Aorta (tissue), 5 donors: ENCODE results near the gene GLIPR2. TPM values are rescaled to one million over a fixed set of nuclear protein-coding genes. Genes with fewer than 3 reads are reported as not detected.
"Not testable (repeated sequence)": the region's sequence is repeated elsewhere in the genome, so short reads cannot be mapped to it uniquely, and the experiment has no call there.

Experiments
- ATAC-seq: fragments of 200-7000 bp; cut with Tn5 transposase; one replicate; pipeline ENCODE4 v1.9.1; 2022; ENCODE audit warnings: moderate library complexity; ENCODE audit not compliant: low FRiP score
- DNase-seq, 2 donors: peaks; one replicate each; pipeline ENCODE4 v3.0.0-alpha.2; 2020
- H3K27ac ChIP-seq, 2 donors: one replicate each; pipeline ENCODE4 v1.5.1; 2013; ENCODE audit warnings: low read length in 2 of 2, mild to moderate bottlenecking in 2 of 2, moderate library complexity in 2 of 2, control low read depth in 1 of 2, inconsistent platforms in 1 of 2, low read depth in 1 of 2
- H3K27me3 ChIP-seq, 2 donors: one replicate each; pipeline ENCODE4 v1.6.1; 2013; ENCODE audit warnings: control low read depth in 1 of 2, low read length in 1 of 2, mild to moderate bottlenecking in 1 of 2, moderate library complexity in 1 of 2; ENCODE audit not compliant: insufficient read depth in 2 of 2, control insufficient read depth in 1 of 2
- H3K36me3 ChIP-seq, 2 donors: one replicate each; pipeline ENCODE4 v1.6.1; 2013; ENCODE audit warnings: control low read depth in 1 of 2, low read length in 1 of 2, mild to moderate bottlenecking in 1 of 2; ENCODE audit not compliant: insufficient read depth in 2 of 2, control insufficient read depth in 1 of 2
- H3K4me1 ChIP-seq, 2 donors: one replicate each; pipeline ENCODE4 v1.6.1; 2013; ENCODE audit warnings: low read length in 2 of 2, control low read depth in 1 of 2, mild to moderate bottlenecking in 1 of 2, moderate library complexity in 1 of 2; ENCODE audit not compliant: insufficient read depth in 2 of 2, control insufficient read depth in 1 of 2
- H3K4me3 ChIP-seq, 2 donors: one replicate each; pipeline ENCODE4 v1.5.1; 2013; ENCODE audit warnings: low read length in 2 of 2, control low read depth in 1 of 2, mild to moderate bottlenecking in 1 of 2
- H3K9me3 ChIP-seq: one replicate; pipeline ENCODE4 v1.6.1; 2013; ENCODE audit warnings: mild to moderate bottlenecking, low read length; ENCODE audit not compliant: control insufficient read depth
- WGBS, 2 donors: extraction: QIAGEN DNeasy Blood & Tissue Kit; methylation state at CpG; one replicate each; pipeline ENCODE4 v1.1.7; 2013; 5-methylcytosine and 5-hydroxymethylcytosine counted together
- intact Hi-C, 2 donors: fragments of 100-400 bp; cut with DNase I; formaldehyde crosslinking; loops; one replicate each; pipeline versions ENCODE4 v1.14.2 to v1.15.0; 2022
- polyA plus RNA-seq, 2 donors: library from polyadenylated mRNA; stranded (reverse); fragments of 200-250 nt; gene quantifications; one replicate each; pipeline ENCODE4 v1.2.3, GENCODE V29; 2013
- total RNA-seq, 2 donors: library from RNA; stranded (reverse); fragmentation: NEBNext Ultra II Directional; extraction: Animal tissue kit (Norgen Biotek cat#: 25700); gene quantifications; one replicate each; pipeline ENCODE4 v1.2.1, GENCODE V29; 2021
- donor health status: healthy with polysubstance abuse.
- donor health status: Bipolar disorder and iron deficiency.
- donor health status: DM: no; HTN: no; CAD: no.
- donor health status: DM: no; HTN: no; CAD: no.
- donor health status: DM: yes; HTN: yes; CAD: no.

Gene GLIPR2
- total and polyA plus RNA-seq, 4 donors = 26.9 to 56.5 (median 34.9) TPM

DNA sequence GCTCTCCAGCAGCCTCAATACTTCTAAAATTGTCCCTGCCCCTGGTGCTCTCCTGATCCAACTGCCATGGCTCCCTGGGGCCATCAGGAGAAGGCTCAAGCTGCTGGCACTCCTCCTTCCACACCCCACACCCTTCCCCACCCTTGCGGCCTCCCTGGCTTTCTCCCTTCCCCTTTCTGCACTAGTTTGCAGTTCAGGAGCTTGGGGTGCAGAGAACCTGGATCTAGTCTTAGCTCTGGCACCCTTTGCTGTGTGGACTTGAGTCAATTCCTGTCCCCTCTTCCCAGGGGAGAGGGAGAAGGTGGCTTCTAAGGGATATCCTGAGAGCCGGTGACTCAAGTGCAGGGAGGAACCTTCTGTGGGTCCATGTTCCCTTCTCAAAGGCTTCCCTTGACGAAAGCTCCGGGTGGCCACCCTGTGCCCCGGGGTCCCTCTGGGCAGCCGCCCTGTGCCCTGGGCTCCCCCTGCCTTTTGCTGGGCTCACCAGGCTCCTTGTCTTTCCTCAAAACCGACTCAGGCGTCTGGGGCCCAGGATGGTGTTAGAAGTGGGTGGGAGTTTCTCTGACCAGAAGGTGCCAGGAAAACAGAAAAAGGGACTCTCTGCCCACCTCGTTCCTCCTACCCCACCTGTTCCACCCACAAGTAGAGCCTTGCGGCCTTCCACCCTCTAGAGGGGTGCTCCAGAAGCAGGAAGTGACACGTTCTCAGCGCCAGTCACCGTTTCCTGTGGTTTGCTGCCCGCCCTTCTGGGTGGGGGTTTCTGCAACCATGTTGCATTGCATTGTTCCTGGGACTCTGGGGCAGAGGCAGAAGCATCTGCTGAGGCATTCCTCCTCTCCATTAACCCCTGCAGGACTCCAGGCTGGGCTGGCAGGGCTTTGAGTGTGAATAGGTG is 15.0 kb downstream of the GLIPR2 start:
- 89% methylated on average over 13 to 14 of the region's 14 CpGs for WGBS, 2 donors
- ATAC-seq (peak; percentile 33), DNase-seq (peak; percentile 83 to 85)
- Histone ChIP-seq H3K9me3 (no peaks in the 10 kb centered on the region), H3K4me1 (peaks cover 0 to 4% of the 10 kb centered on the region in 2 donors), H3K27me3 (no peaks in the 10 kb centered on the region), H3K4me3 (no peak overlapping the region), H3K36me3 (no peaks in the 10 kb centered on the region), H3K27ac (no peak overlapping the region)
- intact Hi-C loops = no loop called here

DNA sequence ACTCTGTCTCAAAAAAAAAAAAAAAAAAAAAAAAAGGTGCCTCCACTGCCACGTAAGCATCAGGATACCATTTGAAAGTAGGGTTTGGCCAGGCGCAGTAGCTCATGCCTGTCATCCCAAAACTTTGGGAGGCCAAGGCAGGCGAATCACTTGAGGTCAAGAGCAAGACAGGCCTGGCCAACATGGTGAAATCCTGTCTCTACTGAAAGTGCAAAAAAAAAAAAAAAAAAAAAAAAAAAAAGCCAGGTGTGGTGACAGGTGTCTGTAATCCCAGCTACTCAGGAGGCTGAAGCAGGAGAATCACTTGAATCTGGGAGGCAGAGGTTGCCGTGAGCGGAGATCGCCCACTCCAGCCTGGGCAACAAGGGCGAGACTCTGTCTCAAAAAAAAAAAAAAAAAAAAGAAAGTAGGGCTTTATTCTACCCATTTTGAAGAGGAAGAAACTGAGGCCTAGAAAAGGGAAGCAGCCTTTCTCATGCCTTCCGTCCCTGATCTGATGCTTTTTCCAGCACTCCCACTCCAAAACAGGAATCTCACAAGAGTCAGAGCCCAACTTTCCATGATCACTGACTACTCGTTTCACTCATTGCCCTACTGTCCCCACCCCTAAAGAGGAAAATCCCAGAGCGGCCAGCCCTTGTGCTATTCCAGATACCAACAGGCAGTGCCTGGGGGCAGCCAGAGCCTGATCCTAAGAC is 16.4 kb downstream of the GLIPR2 start:
- H3K36me3 ChIP-seq = no peaks in the 10 kb centered on the region
- H3K27ac ChIP-seq = no peak overlapping the region
- 90 to 91% methylated on average over 10 of the region's 10 CpGs for WGBS, 2 donors
- H3K4me1 ChIP-seq = peaks cover 0 to 4% of the 10 kb centered on the region in 2 donors
- H3K27me3 ChIP-seq = no peaks in the 10 kb centered on the region
- no peak for DNase-seq
- H3K9me3 ChIP-seq = no peaks in the 10 kb centered on the region
- intact Hi-C loops = no loop called here
- no peak for ATAC-seq
- H3K4me3 ChIP-seq = no peak overlapping the region

DNA sequence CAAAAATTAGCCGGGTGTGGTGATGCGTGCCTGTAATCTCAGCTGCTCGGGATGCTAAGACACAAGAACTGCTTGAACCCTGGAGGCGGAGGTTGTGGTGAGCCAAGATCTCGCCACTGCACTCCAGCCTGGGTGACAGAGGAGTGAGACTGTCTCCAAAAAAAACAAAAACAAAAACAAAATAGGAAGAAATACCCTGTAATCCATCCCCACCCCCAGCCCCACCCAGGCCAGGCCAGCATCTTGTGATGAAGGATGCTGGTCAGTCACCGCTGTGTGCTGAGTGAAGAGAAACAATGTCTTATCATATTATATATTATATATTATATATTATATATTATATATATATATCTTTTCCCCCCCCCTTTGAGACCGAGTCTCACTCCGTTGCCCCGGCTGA is 17.2 kb downstream of the GLIPR2 start:
- intact Hi-C loops = no loop called here

DNA sequence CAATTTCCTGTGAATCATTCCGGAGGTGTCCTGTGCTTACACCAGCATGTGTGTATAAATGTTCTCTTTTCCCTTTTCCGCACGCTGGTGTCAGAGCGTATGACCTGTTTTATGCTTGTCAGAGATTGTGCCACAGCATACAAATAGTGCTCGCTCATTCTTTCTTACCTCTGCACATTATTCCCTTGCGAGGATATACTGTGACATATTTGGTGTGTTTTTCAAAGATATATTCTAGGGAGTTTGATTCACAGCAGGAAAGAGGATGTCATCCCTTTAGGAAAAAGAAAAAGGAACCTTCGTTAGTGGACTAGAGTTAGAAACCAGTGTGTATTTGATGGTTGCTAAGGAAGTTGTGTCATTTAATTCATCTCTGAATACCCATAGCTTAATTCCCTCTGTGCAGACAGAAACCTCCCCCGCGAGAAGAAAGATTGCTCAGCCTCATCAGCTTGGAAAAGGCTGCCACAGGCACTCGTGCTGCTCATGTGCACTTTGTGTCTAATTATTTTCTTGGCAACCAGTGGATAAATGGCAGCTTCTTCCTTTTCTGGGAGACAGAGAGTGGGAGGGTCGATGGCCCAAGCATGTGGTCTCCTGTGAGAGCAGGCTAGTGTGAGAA is 17.9 kb downstream of the GLIPR2 start:
- 31 to 35% methylated on average over 11 of the region's 11 CpGs for WGBS, 2 donors
- DNase-seq = no peak
- Histone ChIP-seq H3K27me3 (no peaks in the 10 kb centered on the region), H3K4me3 (no peak overlapping the region), H3K4me1 (no peaks in the 10 kb centered on the region), H3K36me3 (no peaks in the 10 kb centered on the region), H3K9me3 (no peaks in the 10 kb centered on the region), H3K27ac (peak overlapping the region in 1 of 2 donors; percentile 85)
- ATAC-seq = peak; percentile 52
- intact Hi-C loops = no loop called here

More for the DNA sequence above, 17.2 kb downstream of the GLIPR2 start:
- Histone ChIP-seq H3K27ac (no peak overlapping the region), H3K9me3 (no peaks in the 10 kb centered on the region), H3K4me3 (no peak overlapping the region), H3K4me1 (peaks cover 0 to under 1% of the 10 kb centered on the region in 2 donors), H3K27me3 (no peaks in the 10 kb centered on the region), H3K36me3 (no peaks in the 10 kb centered on the region)
- WGBS, 2 donors = 72 to 75% methylated on average over 9 of the region's 9 CpGs
- DNase-seq = no peak
- ATAC-seq = no peak

DNA sequence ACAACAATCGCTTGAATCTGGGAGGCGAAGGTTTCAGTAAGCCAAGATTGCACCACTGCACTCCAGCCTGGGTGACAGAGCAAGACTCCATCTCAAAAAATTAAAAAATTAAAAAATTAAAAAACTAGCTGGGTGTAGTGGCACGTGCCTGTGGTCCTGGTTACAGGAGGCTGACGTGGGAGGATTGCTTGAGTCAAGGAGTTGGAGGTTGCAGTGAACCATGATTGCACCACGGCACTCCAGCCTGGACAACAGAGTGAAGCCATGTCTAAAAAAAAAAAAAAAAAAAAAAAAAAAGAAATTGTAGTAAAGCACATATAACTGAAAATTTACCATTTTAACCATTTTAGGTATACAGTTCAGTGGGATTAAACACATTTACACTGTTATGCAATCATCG is 19.6 kb downstream of the GLIPR2 start:
- 98% methylated on average over 6 of the region's 6 CpGs for WGBS, 2 donors
- Histone ChIP-seq H3K36me3 (no peaks in the 10 kb centered on the region), H3K4me3 (no peak overlapping the region), H3K4me1 (no peaks in the 10 kb centered on the region), H3K27me3 (no peaks in the 10 kb centered on the region), H3K9me3 (no peaks in the 10 kb centered on the region), H3K27ac (no peak overlapping the region)
- intact Hi-C loops = no loop called here
- ATAC-seq (no peak), DNase-seq (no peak)

DNA sequence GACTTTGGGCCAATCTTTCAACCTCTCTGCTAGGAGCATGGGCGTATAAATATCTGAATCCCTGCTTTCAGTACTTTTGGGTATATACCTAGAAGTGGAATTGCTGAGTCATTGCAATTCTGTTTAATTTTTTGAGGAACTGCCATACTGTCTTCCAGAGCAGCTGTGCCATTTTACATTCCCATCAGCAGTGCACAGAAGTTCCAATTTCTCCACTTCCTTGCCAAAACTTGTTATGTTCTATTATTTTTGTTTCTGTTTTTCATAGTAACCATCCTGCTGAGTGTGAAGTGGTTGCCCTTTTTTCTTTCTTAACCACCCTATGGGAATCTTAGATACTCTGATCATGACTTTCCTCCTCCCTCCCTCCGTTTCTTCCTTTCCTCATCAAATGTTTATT is 21.6 kb downstream of the GLIPR2 start:
- H3K4me3 ChIP-seq = no peak overlapping the region
- no peaks in the 10 kb centered on the region for H3K36me3 ChIP-seq
- no peaks in the 10 kb centered on the region for H3K27me3 ChIP-seq
- H3K4me1 ChIP-seq = no peaks in the 10 kb centered on the region
- peak overlapping the region in 1 of 2 donors; percentile 28 for H3K27ac ChIP-seq
- H3K9me3 ChIP-seq = no peaks in the 10 kb centered on the region
- ATAC-seq (no peak), DNase-seq (no peak)
- intact Hi-C loops = no loop called here
- 63 to 67% methylated on average over 2 of the region's 2 CpGs for WGBS, 2 donors

DNA sequence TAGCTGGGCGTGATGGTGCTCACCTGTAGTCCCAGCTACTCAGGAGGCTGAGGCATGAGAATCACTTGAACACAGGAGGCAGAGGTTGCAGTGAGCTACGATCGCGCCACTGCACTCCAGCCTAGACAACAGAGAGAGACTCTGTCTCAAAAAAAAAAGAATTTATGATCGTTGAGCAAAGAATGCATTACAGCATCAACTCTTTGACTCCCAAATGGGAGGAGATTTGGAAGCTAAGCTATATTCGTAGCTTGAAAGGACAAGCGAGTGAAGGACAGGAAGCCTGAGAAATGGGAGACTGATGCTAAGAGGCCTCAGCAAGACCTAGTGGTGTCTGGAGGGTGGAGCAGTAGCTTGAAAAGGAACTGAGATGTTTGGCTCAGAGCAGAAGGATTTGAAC is 22.4 kb downstream of the GLIPR2 start:
- Histone ChIP-seq H3K4me3 (no peak overlapping the region), H3K4me1 (no peaks in the 10 kb centered on the region), H3K36me3 (no peaks in the 10 kb centered on the region), H3K27ac (peak overlapping the region in 1 of 2 donors; percentile 68), H3K9me3 (no peaks in the 10 kb centered on the region), H3K27me3 (no peaks in the 10 kb centered on the region)
- 18 to 25% methylated on average over 7 of the region's 7 CpGs for WGBS, 2 donors
- DNase-seq (no peak), ATAC-seq (peak; percentile 15)
- intact Hi-C loops = no loop called here

DNA sequence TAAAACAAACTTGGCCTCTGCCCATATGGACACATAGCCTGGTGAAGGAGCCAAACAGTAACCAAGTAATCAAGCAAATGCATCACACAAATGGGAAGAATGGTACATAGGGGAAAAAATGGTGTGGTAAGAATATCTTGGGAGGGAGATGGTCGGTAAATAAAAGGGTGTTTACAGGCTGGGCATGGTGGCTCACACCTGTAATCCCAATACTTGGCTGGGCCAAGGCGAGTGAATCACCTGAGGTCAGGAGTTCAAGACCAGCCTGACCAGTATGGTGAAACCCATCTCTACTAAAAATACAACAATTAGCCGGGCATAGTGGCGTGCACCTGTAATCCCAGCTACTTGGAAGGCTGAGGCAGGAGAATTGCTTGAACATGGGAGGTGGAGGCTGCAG is 23.0 kb downstream of the GLIPR2 start:
- ATAC-seq, H3K4me3 ChIP-seq, intact Hi-C loops, H3K27me3 ChIP-seq, H3K4me1 ChIP-seq, DNase-seq, H3K9me3 ChIP-seq, H3K36me3 ChIP-seq: not testable (repeated sequence)
- 97 to 98% methylated on average over 4 of the region's 4 CpGs for WGBS, 2 donors
- peak overlapping the region in 1 of 2 donors; percentile 24 for H3K27ac ChIP-seq
